ENCODE results near the gene CANT1. TPM values are rescaled to one million over a fixed set of nuclear protein-coding genes. Genes with fewer than 3 reads are reported as not detected.

Gene CANT1
- total RNA-seq, 4 donors from 2014 or later, result 13.9 to 22.9 (median 18.2) TPM

DNA sequence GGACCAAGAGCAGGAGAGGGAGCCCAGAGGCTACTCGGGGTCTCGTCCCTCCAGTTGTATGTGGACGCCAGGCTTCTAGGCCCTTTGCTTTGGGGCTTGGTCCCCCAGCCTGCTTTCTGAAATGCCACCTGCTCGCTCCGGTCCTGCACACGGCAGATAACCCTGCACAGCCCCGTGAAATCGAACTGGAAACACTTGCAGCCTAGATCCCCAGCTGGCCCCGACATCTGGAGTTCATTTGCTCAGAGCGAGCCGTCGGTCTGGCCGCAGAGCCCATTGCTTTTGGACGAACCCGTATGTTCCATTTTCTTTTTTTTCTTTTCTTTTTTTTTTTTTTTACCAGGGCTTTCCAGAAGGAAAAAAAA lies 37.3 kb upstream of the CANT1 start:
- TF ChIP-seq, protein P1, sequence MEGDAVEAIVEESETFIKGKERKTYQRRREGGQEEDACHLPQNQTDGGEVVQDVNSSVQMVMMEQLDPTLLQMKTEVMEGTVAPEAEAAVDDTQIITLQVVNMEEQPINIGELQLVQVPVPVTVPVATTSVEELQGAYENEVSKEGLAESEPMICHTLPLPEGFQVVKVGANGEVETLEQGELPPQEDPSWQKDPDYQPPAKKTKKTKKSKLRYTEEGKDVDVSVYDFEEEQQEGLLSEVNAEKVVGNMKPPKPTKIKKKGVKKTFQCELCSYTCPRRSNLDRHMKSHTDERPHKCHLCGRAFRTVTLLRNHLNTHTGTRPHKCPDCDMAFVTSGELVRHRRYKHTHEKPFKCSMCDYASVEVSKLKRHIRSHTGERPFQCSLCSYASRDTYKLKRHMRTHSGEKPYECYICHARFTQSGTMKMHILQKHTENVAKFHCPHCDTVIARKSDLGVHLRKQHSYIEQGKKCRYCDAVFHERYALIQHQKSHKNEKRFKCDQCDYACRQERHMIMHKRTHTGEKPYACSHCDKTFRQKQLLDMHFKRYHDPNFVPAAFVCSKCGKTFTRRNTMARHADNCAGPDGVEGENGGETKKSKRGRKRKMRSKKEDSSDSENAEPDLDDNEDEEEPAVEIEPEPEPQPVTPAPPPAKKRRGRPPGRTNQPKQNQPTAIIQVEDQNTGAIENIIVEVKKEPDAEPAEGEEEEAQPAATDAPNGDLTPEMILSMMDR (IDR thresholded peaks at IDR 0.05; ENCODE audit: low read depth), result no peak

DNA sequence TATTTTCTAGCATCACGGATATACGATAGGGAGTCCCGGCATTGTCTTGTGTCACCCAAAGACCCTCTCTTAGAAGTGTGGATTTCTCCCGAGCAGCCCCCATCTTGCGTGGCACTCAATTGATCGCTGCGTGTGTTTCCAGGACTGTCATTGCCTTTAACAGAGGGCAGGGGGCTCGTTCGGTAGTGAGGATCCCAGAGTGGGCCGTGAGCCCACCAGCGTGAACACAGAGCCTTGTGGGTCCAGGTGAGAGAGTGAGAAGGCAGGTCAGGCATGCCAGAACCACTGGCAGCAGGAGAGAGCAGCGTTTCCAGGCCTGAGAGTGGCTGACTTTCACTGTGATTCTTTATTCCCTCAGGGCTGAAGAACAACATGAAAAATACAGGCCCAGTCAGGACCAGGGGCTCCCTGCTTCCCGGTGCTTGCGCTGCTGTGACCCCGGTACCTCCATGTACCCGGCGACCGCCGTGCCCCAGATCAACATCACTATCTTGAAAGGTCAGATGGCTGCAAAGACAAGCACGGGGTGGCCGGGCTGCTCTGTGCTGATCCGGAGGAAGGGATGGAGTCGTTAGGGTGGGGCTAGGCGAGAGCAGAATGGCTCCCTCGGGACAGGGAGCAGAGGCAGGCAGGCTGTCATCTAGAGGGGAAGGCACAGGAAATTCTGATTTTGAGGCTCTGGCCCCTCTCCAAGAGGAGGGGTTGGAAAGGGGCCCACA lies 36.8 kb upstream of the CANT1 start:
- TF ChIP-seq, protein P1 (IDR thresholded peaks at IDR 0.05; ENCODE audit: low read depth), result no peak

DNA sequence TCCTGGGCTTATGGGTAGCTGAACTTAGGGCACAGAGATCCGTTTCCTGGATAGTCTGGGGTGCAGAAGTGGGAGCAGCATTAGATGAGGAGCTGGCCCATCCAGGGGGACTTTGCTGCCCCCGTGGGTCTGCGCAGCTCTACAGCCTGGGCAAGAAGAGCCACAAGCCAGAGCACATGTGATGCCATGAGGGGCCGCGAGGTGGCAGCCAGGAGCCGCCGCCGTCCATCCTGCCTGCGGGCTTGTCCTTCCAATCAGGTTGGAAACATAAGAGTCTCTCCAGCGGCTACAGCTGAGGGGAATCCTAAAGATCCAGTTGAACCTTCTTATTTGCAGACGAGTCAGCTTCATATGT lies 36.3 kb upstream of the CANT1 start:
- TF ChIP-seq, protein P1 (IDR thresholded peaks at IDR 0.05; ENCODE audit: low read depth), result no peak

DNA sequence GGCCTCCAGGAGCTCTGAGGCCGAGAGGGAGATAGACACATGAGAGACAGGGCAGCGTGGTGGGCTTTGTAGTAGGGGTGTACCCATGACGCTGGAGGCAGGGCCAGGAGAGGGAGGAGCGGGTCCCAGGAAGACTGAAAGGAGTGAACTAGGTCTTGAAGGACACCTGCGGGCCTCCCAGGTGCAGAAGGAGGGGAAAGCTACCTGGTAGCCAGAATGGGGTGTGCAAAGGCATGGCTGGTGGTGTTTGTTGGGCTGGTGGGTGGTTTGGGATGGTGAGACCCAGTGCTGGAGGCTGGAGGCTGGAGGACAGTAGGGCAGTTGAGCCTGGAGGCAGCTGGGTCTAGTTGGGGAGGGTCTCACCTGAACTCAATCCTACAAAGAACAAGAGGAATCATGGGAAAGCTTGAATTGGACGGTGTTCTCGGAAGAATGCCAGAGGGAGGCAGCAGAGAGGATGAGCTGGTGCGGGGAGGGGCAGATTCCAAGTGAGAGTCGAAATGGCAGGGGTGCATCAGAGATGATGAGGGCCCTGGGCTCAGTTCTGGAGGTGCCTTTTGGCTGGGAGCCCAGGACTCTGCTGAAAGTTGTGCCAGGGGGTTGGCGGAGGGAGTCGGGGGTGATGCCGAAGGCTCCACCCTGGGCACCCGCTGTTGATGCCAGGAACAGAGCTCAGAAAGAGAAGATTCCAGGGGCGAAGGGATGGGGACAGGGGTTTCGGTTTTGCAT lies 35.6 kb upstream of the CANT1 start:
- TF ChIP-seq, protein P1 (IDR thresholded peaks at IDR 0.05; ENCODE audit: low read depth), result no peak

DNA sequence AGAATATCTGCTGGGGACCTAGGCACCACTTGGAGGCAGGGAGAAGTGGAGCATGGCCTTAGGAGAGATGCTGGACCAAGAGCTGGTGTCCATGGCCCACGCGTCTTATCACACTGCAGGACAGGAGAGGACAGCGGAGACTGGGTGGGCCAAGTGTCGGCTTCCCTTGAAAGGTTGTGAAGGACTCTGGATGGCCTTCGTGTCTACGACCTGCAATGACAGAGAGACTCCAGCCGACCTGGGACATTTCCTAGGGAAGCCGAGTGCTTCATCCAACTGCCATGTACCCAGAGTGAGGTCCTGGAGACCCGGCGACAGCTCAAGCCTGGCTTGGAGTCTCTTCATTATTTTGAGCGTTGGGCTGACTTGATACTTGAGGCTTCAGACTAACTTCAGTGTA lies 34.9 kb upstream of the CANT1 start:
- TF ChIP-seq, protein P1 (IDR thresholded peaks at IDR 0.05; ENCODE audit: low read depth), result no peak

DNA sequence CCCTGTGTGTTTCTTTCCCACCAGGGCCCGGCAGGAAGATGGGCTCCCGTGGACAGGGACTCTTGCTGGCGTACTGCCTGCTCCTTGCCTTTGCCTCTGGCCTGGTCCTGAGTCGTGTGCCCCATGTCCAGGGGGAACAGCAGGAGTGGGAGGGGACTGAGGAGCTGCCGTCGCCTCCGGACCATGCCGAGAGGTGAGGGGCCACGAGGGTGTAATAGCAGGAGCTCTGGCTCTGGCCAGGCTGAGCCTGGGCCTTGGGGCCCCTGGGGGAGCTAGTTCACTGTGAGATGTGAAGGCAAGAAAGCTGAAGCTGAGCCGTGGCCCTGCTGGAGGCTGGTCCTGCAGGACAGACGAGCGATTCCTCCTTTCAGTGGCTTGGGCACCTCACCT lies 34.4 kb upstream of the CANT1 start:
- TF ChIP-seq, protein P1 (IDR thresholded peaks at IDR 0.05; ENCODE audit: low read depth), result no peak

DNA sequence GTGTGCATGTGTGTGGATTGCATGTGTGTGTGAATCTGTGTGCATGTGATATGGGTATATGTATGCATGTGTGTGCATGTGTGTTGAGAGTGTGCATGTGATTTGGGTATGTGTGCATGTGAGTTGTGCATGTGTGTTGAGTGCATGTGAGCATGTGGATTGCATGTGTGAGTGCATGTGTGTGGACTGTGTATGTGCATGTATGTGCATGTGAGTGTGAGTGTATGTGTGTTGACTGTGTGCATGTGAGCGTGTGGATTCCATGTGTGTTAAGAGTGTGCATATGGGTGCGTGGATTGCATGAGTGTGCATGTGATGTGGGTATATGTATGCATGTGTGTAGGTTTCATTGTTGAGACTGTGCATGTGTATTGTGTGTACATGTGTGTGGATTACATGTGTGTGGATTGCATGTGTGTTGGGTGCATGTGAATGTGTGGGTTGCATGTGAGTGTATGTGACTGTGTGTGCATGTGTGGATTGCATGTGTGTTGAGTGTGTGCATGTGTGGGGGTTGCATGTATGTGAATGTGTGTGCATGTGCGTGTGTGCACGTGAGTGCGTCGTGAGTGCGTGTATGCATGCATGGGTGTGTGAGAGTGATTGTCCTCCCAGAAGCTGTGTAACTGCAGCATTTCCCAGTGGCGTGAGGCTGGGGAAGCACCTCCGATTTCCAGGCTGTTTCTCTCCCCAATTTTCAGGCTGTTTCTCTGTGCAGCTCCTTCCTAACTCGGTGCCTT lies 33.8 kb upstream of the CANT1 start:
- TF ChIP-seq, protein P1 (IDR thresholded peaks at IDR 0.05; ENCODE audit: low read depth), result no peak

All from subcutaneous adipose tissue (tissue), 4 donors.